NCI-H460 (cell line): ENCODE results near the gene GJD4. TPM values are rescaled to one million over a fixed set of nuclear protein-coding genes. Genes with fewer than 3 reads are reported as not detected.

ENCODE experiments used
- DNase-seq: peaks from one replicate; pipeline ENCODE4 v3.0.0-alpha.2; 2016; ENCODE audit warnings: low read depth; ENCODE audit errors: extremely low read depth
- total RNA-seq: library from RNA; depleted of rRNA; stranded (reverse); fragments of >200 nt; shearing (Covaris generic); gene quantifications from 2 replicates; pipeline ENCODE4 v1.2.3, GENCODE V29; 2014; rRNA removed

Gene GJD4
- total RNA-seq, 1 experiment from 2014 or later: not detected

- DNase-seq: no peak
These were observed 39.2 kb downstream of the GJD4 start for GRCh38 chr10:35644050-35644950.

- no peak for DNase-seq
These were observed 45.8 kb downstream of the GJD4 start for GRCh38 chr10:35650894-35651293.

- DNase-seq: no peak
These were observed 47.7 kb downstream of the GJD4 start for GRCh38 chr10:35652824-35653223.

GRCh38 chr10:35657621-35658020, 52.5 kb downstream of the GJD4 start:
- DNase-seq: no peak

Other genes starting within 250 kb of the GJD4 start
- gene FZD8, start 37.0 kb downstream of the GJD4 start, total RNA-seq: 16.5 and 19.6 TPM in 2 replicates